MM.1S (cell line): ENCODE data around the gene CNTNAP2.

Experiments used
- DNase-seq: peaks from one replicate; pipeline ENCODE4 v3.0.0-alpha.2; 2015
- H2AFZ ChIP-seq: fragments of 300-600 bp; sonication (generic); 2 replicates; pipeline ENCODE4 v1.6.0; 2016; ENCODE audit warnings: antibody characterized with exemption, low read length
- H3F3A ChIP-seq: fragments of 300-600 bp; sonication (generic); 2 replicates; pipeline ENCODE4 v1.6.1; 2016; ENCODE audit warnings: mild to moderate bottlenecking, antibody characterized with exemption, low read length, moderate library complexity, mixed read lengths; ENCODE audit not compliant: insufficient read depth
- H3K27ac ChIP-seq: fragments of 300-600 bp; sonication (generic); 2 replicates; pipeline ENCODE4 v1.5.1; 2016; ENCODE audit warnings: mild to moderate bottlenecking, low read length
- H3K27me3 ChIP-seq: fragments of 300-600 bp; sonication (generic); replicated peaks from 2 replicates; pipeline ENCODE4 v1.6.0; 2016; ENCODE audit warnings: low read length; ENCODE audit not compliant: insufficient read depth
- H3K36me3 ChIP-seq: fragments of 300-600 bp; sonication (generic); replicated peaks from 2 replicates; pipeline ENCODE4 v1.6.1; 2016; ENCODE audit warnings: mild to moderate bottlenecking, low read length, mixed read lengths; ENCODE audit not compliant: insufficient read depth
- H3K4me1 ChIP-seq: fragments of 300-600 bp; sonication (generic); 2 replicates; pipeline ENCODE4 v1.6.1; 2016; ENCODE audit warnings: low read length, mixed read lengths
- H3K4me2 ChIP-seq: fragments of 300-600 bp; sonication (generic); 2 replicates; pipeline ENCODE4 v1.6.0; 2016; ENCODE audit warnings: low read depth, low read length
- H3K4me3 ChIP-seq: fragments of 300-600 bp; sonication (generic); 2 replicates; pipeline ENCODE4 v1.5.1; 2016; ENCODE audit warnings: low read length, mixed read lengths
- H3K79me2 ChIP-seq: fragments of 300-600 bp; sonication (generic); 2 replicates; pipeline ENCODE4 v1.6.1; 2016; ENCODE audit warnings: mixed run types, low read length, mixed read lengths
- H3K9ac ChIP-seq: fragments of 300-600 bp; sonication (generic); 2 replicates; pipeline ENCODE4 v1.6.1; 2016; ENCODE audit warnings: low read length, mixed read lengths
- H3K9me2 ChIP-seq: fragments of 300-600 bp; sonication (generic); replicated peaks from 2 replicates; pipeline ENCODE4 v1.6.1; 2016; ENCODE audit warnings: mild to moderate bottlenecking, low read length, mixed read lengths; ENCODE audit not compliant: insufficient read depth
- H3K9me3 ChIP-seq: fragments of 300-600 bp; sonication (generic); replicated peaks from 2 replicates; pipeline ENCODE4 v1.6.1; 2016; ENCODE audit warnings: mild to moderate bottlenecking, low read length, mixed read lengths; ENCODE audit not compliant: insufficient read depth
- H4K20me1 ChIP-seq: fragments of 300-600 bp; sonication (generic); 2 replicates; pipeline ENCODE4 v1.6.1; 2016; ENCODE audit warnings: mild to moderate bottlenecking, low read length, moderate library complexity, mixed read lengths; ENCODE audit not compliant: insufficient read depth
- CTCF ChIP-seq: fragments of 300-600 bp; sonication (generic); IDR thresholded peaks from 2 replicates; pipeline ENCODE4 v1.5.1; 2016; ENCODE audit warnings: antibody characterized with exemption, low read length, mixed read lengths
- EZH2 ChIP-seq: fragments of 300-600 bp; sonication (generic); optimal IDR thresholded peaks from 2 replicates; pipeline ENCODE3; 2017; ENCODE audit warnings: low read depth, mild to moderate bottlenecking, antibody characterized with exemption, low read length, mixed read lengths
- EZH2phosphoT487 ChIP-seq: fragments of 300-600 bp; sonication (generic); IDR thresholded peaks from 2 replicates; pipeline ENCODE4 v1.6.1; 2018; ENCODE audit warnings: antibody characterized with exemption, low read length

The CNTNAP2 gene

GRCh38 chr7:148347981-148348380 is 2231.4 kb downstream of the CNTNAP2 start:
- H3K27ac ChIP-seq = no peak overlapping the region
- H3K4me1 ChIP-seq = no peaks in the 10 kb centered on the region
- no peaks in the 10 kb centered on the region for H4K20me1 ChIP-seq
- H3K9me3 ChIP-seq = no peaks in the 10 kb centered on the region
- no peaks in the 10 kb centered on the region for H3F3A ChIP-seq
- H3K4me3 ChIP-seq = no peak overlapping the region
- TF ChIP-seq EZH2 (no peak), CTCF (no peak), EZH2phosphoT487 (no peak)
- H3K9me2 ChIP-seq = no peaks in the 10 kb centered on the region
- no peak overlapping the region for H2AFZ ChIP-seq
- no peak overlapping the region for H3K4me2 ChIP-seq
- no peak for DNase-seq
- no peaks in the 10 kb centered on the region for H3K27me3 ChIP-seq
- no peak overlapping the region for H3K9ac ChIP-seq
- no peaks in the 10 kb centered on the region for H3K79me2 ChIP-seq
- H3K36me3 ChIP-seq = no peaks in the 10 kb centered on the region

GRCh38 chr7:148348466-148348865 is 2231.9 kb downstream of the CNTNAP2 start:
- H3K9ac ChIP-seq = no peak overlapping the region
- DNase-seq = no peak
- H3K79me2 ChIP-seq = no peaks in the 10 kb centered on the region
- H3K4me2 ChIP-seq = no peak overlapping the region
- H3K4me1 ChIP-seq = no peaks in the 10 kb centered on the region
- H4K20me1 ChIP-seq = no peaks in the 10 kb centered on the region
- H3K9me3 ChIP-seq = no peaks in the 10 kb centered on the region
- no peak overlapping the region for H2AFZ ChIP-seq
- no peak overlapping the region for H3K4me3 ChIP-seq
- H3K27me3 ChIP-seq = no peaks in the 10 kb centered on the region
- no peak overlapping the region for H3K27ac ChIP-seq
- TF ChIP-seq CTCF (no peak), EZH2 (no peak), EZH2phosphoT487 (no peak)
- no peaks in the 10 kb centered on the region for H3K9me2 ChIP-seq
- H3F3A ChIP-seq = no peaks in the 10 kb centered on the region
- no peaks in the 10 kb centered on the region for H3K36me3 ChIP-seq

GRCh38 chr7:148356303-148356702 is 2239.7 kb downstream of the CNTNAP2 start:
- Histone ChIP-seq H2AFZ (no peak overlapping the region), H3K27me3 (no peaks in the 10 kb centered on the region), H3K4me1 (no peaks in the 10 kb centered on the region), H3K36me3 (no peaks in the 10 kb centered on the region), H3K27ac (no peak overlapping the region), H3K9me2 (no peaks in the 10 kb centered on the region), H3K4me3 (no peak overlapping the region), H3K9ac (no peak overlapping the region), H3K9me3 (no peaks in the 10 kb centered on the region), H3K79me2 (no peaks in the 10 kb centered on the region), H3K4me2 (no peak overlapping the region), H3F3A (no peaks in the 10 kb centered on the region), H4K20me1 (no peaks in the 10 kb centered on the region)
- no peak for DNase-seq
- TF ChIP-seq CTCF (no peak), EZH2 (no peak), EZH2phosphoT487 (no peak)
